ENCODE data around the gene POP4. TPM values are rescaled to one million over a fixed set of nuclear protein-coding genes. Genes with fewer than 3 reads are reported as not detected.
"Not testable (repeated sequence)": the region's sequence is repeated elsewhere in the genome, so short reads cannot be mapped to it uniquely, and the experiment has no call there.

POP4 gene
- total RNA-seq, 4 donors from 2014 or later: 59.9 to 64.5 (median 61.3) TPM

DNA sequence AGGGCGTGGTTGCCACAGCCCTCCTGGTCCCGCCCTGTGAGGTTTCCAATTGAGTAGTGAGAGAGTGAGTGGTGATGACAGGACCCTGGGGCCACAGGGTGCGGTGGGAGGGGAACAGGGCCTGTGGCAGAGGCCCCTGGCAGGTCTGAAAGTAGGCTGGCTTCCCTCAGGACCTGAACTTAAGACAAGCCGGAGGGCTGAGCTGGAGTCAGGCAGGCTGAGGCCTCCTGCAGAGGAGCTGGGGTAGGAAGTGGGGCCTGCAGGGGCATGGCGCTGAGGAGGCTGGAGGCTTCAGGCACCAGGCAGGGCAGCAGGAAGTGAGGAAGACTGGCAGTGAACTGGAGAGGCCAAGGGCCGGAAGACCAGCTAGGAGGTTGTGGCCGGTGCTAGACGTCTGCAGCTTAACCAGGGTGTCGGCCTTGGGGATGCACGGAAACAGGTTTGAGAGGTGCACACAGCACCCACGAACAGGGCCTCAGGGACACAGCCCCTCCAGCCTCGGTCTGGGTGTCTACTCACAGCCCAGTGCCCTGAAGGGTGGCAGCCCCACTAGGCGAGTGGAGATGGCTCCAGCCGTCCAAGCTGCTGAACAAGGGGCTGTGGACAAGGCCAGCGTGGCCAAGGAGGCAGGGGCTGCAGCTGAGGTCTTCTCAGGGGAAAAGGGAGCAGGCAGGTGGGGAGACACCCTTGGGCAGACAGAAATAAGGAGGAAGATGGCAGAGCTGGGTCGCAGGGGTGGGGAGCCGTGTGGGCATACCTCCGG, 17.8 kb downstream of the POP4 start:
- ATAC-seq: no peak

GRCh38 chr19:29624489-29625185, 18.6 kb downstream of the POP4 start:
- H3K4me1 ChIP-seq: no peaks in the 10 kb centered on the region
- H3K27ac ChIP-seq: no peak overlapping the region
- ATAC-seq (no peak), DNase-seq (no peak)
- H3K27me3 ChIP-seq: no peaks in the 10 kb centered on the region
- in situ Hi-C loops (cut with MboI; ENCODE audit: low sequenced_read_pairs in 4 of 4) (loop anchor here in 2 of 4 donors (25.0 kb wide), 1 partner anchor 412 kb away; the partner anchor contains the start of gene UQCRFS1 (in 2 of the 2)), intact Hi-C loops (cut with DNase I; ENCODE audit: low total_unique reads) (no loop called here)
- no peaks in the 10 kb centered on the region for H3K36me3 ChIP-seq
- TF ChIP-seq POLR2A (IDR thresholded peaks at IDR 0.05): no peak
- TF ChIP-seq CTCF (IDR thresholded peaks at IDR 0.05 in 4 of 5, conservative IDR thresholded peaks at IDR 0.05 in 1 of 5): no peak
- no peaks in the 10 kb centered on the region for H3K9me3 ChIP-seq
- no peak overlapping the region for H3K4me3 ChIP-seq

More for the DNA sequence above, 17.8 kb downstream of the POP4 start:
- Histone ChIP-seq H3K4me1 (no peaks in the 10 kb centered on the region), H3K9me3 (no peaks in the 10 kb centered on the region), H3K27me3 (no peaks in the 10 kb centered on the region), H3K36me3 (no peaks in the 10 kb centered on the region), H3K27ac (no peak overlapping the region), H3K4me3 (no peak overlapping the region)
- in situ Hi-C loops (cut with MboI; ENCODE audit: low sequenced_read_pairs in 4 of 4) (loop anchor here in 2 of 4 donors (25.0 kb wide), 1 partner anchor 412 kb away; the partner anchor contains the start of gene UQCRFS1 (in 2 of the 2)), intact Hi-C loops (cut with DNase I; ENCODE audit: low total_unique reads) (no loop called here)
- TF ChIP-seq POLR2A (IDR thresholded peaks at IDR 0.05): no peak
- no peak for DNase-seq

- in situ Hi-C loops (cut with MboI; ENCODE audit: low sequenced_read_pairs in 4 of 4) (no loop called here), intact Hi-C loops (cut with DNase I; ENCODE audit: low total_unique reads) (no loop called here)
- no peaks in the 10 kb centered on the region for H3K36me3 ChIP-seq
- ATAC-seq: no peak
- no peaks in the 10 kb centered on the region for H3K27me3 ChIP-seq
- TF ChIP-seq POLR2A (IDR thresholded peaks at IDR 0.05): no peak
- no peak for TF ChIP-seq CTCF (IDR thresholded peaks at IDR 0.05 in 4 of 5, conservative IDR thresholded peaks at IDR 0.05 in 1 of 5)
- no peak overlapping the region for H3K4me3 ChIP-seq
- no peaks in the 10 kb centered on the region for H3K9me3 ChIP-seq
- no peaks in the 10 kb centered on the region for H3K4me1 ChIP-seq
- no peak for DNase-seq
- no peak overlapping the region for H3K27ac ChIP-seq
These were observed 19.1 kb downstream of the POP4 start for GRCh38 chr19:29625186-29625651.

DNA sequence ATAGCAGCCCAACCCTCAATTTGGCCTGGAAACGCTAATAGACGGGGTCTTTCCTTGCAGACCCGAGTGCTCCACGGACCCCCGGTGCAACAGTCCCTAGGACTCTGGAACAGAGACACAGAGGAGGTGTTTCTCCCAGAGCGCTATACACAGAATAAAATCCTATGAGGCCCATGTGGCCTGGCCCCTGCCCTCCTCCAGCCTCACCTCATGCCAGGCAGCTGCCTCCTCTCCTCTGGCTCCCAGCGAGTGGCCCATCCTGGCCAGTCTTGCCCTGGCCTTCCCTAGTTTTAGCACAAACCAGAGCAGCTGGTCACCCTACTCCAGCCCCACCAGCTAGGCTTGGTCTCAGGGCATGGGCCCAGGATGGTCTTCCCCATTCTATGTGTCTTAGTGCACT, 20.3 kb downstream of the POP4 start:
- DNase-seq: no peak
- no peak overlapping the region for H3K4me3 ChIP-seq
- intact Hi-C loops (cut with DNase I; ENCODE audit: low total_unique reads) (no loop called here), in situ Hi-C loops (cut with MboI; ENCODE audit: low sequenced_read_pairs in 4 of 4) (no loop called here)
- no peaks in the 10 kb centered on the region for H3K4me1 ChIP-seq
- ATAC-seq: no peak
- TF ChIP-seq CTCF (IDR thresholded peaks at IDR 0.05 in 4 of 5, conservative IDR thresholded peaks at IDR 0.05 in 1 of 5) (no peak), POLR2A (IDR thresholded peaks at IDR 0.05) (no peak)
- H3K9me3 ChIP-seq: no peaks in the 10 kb centered on the region
- no peak overlapping the region for H3K27ac ChIP-seq
- no peaks in the 10 kb centered on the region for H3K27me3 ChIP-seq
- H3K36me3 ChIP-seq: no peaks in the 10 kb centered on the region

DNA sequence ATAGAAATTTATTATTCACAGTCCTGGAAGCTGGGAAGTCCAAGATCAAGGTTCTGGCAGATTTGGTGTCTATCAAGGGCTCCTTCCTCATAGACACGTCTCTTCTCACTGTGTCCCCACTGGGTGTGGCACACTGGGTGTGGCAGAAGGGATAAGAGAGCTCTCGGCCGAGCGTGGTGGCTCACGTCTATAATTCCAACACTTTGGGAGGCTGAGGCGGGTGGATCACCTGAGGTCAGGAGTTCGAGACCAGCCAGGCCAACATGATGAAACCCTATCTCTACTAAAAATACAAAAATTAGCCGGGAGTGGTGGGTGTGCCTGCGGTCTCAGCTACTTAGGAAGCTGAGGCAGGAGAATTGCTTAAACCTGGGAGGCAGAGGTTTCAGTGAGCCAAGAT, 20.7 kb downstream of the POP4 start:
- H3K4me3 ChIP-seq: not testable (repeated sequence)

More for the DNA sequence above, 20.7 kb downstream of the POP4 start:
- intact Hi-C loops (cut with DNase I; ENCODE audit: low total_unique reads); H3K9me3 ChIP-seq; H3K27me3 ChIP-seq; DNase-seq; H3K36me3 ChIP-seq; in situ Hi-C loops (cut with MboI; ENCODE audit: low sequenced_read_pairs in 4 of 4); H3K27ac ChIP-seq; ATAC-seq; H3K4me1 ChIP-seq: not testable (repeated sequence)
